Measurements from ENCODE around the gene DUSP22.

DNA sequence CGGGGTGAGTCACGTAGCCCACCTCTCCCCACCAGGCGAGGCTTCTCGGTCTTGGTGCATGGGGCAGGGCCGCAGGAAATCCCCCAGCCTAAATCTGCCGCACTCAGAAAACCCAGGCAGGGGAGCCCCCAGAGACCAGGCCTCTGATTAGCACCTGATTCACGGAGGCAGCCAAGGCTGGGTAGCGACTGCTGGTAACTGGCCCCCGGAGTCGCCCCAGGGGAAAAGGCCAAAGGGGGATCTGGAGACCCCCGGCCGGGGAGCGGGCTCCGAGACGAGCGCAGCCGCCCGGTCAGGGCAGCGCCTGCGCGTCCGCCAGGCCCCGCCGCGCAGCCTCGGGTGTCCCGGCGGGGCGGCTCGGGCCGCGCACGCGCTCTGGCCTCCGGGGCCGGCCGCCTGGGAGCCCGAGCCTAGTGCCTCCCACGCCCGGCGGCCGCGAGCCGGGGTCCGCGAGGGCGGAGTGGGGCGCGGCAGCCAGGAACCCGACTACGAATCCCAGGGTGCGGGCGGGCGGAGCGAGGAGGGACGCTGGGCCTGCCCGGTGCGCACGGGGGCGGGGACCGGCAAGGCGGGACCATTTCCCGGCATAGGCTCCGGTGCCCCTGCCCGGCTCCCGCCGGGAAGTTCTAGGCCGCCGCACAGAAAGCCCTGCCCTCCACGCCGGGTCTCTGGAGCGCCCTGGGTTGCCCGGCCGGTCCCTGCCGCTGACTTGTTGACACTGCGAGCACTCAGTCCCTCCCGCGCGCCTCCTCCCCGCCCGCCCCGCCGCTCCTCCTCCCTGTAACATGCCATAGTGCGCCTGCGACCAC, at the start of gene DUSP22:
- no peak for TF ChIP-seq EZH2 (IDR thresholded peaks at IDR 0.05; ENCODE audit: insufficient read depth, low read length)
- TF ChIP-seq, protein P1, sequence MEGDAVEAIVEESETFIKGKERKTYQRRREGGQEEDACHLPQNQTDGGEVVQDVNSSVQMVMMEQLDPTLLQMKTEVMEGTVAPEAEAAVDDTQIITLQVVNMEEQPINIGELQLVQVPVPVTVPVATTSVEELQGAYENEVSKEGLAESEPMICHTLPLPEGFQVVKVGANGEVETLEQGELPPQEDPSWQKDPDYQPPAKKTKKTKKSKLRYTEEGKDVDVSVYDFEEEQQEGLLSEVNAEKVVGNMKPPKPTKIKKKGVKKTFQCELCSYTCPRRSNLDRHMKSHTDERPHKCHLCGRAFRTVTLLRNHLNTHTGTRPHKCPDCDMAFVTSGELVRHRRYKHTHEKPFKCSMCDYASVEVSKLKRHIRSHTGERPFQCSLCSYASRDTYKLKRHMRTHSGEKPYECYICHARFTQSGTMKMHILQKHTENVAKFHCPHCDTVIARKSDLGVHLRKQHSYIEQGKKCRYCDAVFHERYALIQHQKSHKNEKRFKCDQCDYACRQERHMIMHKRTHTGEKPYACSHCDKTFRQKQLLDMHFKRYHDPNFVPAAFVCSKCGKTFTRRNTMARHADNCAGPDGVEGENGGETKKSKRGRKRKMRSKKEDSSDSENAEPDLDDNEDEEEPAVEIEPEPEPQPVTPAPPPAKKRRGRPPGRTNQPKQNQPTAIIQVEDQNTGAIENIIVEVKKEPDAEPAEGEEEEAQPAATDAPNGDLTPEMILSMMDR (IDR thresholded peaks at IDR 0.05; ENCODE audit: insufficient read depth, low read depth, low read length), result no peak
